Gastroesophageal sphincter (tissue), 3 donors: Measurements from ENCODE around the gene PRSS21.

Source experiments
- CTCF ChIP-seq, 4 experiments: fragments of 200-600 bp in 2 of 4; fragments of 450-650 bp in 2 of 4; sonication (generic) in 1 of 4; IDR thresholded peaks; one replicate each; pipeline ENCODE4 v1.5.1; 2017 to 2019; ENCODE audit warnings: antibody characterized with exemption in 4 of 4, mild to moderate bottlenecking in 2 of 4, moderate library complexity in 2 of 4
- POLR2AphosphoS5 ChIP-seq: sonication (generic); formaldehyde crosslinking; IDR thresholded peaks from one replicate; pipeline ENCODE4 v1.6.1; 2017; ENCODE audit warnings: antibody characterized with exemption

GRCh38 chr16:2825049-2825742, 8.2 kb downstream of the PRSS21 start:
- TF ChIP-seq POLR2AphosphoS5 (no peak), CTCF (IDR thresholded peaks at IDR 0.05) (no peak)
